Measurements from ENCODE around the gene BPI.
"Not testable (repeated sequence)": the region's sequence is repeated elsewhere in the genome, so short reads cannot be mapped to it uniquely, and the experiment has no call there.

BPI gene

DNA sequence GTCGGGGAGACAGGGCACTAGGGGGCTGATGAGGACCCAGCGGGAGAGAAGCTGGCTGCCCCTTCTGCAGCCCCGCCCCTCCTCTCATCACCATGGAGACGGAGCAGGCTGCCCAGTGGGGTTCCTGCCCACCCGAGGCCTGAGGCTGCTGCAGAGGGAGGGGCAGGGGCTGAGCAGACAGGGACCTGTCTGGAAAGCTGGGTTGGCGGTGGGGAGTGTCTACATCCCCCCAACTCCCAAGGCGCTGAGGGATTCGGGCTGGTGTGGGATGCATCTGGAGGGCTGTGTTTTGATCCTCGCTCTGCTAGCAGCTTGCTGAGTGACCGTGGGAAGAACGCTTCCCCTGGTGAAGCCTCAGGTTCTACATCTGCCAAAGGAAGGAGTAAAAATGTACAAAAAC is 1.2 kb upstream of the BPI start:
- FAIRE-seq (no peak), DNase-seq (ENCODE audit: low spot score) (no peak)

DNA sequence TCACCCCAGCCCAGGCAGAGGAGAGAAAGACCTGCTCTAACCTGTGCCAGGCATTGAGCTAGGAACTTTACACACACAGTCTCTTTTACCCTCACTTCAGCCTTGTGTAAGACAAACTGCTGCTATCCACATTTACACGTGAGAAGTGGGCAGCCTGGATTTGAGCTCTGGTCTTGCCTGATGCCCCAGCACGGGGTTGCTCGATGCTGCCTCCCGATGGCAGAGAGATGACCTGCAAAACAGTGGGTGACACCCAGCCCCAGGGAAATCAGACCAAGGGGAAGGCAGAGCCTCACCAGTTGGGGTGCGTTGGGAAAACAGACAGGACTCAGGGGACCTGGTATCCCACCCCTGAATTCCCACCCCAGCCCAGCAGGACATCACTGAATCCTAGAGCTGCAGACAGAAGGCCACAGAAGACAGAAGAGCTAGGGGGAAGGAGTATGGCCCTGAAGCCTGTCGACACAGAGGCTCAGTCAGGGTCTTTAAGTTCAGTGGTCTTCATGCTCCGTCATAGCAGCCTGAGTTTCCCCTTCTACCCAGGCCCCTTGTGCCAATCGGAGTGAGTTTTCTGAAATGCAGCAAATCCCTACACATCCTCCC is 990 bp downstream of the BPI start:
- no peak for FAIRE-seq
- DNase-seq (ENCODE audit: low spot score), result peak; percentile 64

DNA sequence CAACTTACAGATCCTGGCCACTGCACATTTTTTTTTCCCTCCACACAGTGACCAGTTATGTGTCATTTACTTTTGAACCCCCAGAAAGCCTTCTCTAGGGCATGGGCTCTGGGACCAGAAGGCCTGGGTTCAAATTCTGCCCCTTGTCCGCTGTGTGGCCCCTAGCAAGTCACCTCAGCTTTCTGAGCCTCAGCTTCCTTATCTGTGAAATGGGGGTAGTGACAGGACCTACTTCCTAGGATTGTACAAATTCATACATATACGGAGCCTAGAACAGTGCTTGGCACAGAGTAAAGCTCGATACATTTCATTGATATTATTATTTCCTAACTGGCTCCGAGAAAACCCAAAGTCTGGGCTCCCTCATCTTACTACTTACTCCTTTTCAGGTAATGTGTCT is 1.6 kb downstream of the BPI start:
- no peak for DNase-seq (ENCODE audit: low spot score)
- no peak for FAIRE-seq

DNA sequence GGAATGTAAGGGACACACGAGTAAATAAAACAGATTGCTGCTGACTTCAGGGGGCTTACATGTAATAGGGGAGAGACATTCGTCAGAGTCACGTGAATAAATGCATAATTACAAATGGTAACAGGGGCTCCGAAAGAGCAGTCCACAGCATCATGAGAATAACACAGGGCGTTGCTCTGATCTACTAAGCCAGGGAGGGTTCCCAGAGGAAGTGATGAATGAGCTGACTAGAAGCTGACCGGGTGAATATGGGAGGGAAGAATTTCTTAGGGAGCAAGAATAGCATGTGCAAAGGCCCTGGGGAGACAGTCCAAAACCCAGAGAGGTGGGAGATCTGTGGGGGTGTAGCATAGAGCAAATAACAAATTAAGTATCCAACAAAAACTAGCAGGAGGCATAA is 2.4 kb downstream of the BPI start:
- no peak for FAIRE-seq
- no peak for DNase-seq (ENCODE audit: low spot score)

DNA sequence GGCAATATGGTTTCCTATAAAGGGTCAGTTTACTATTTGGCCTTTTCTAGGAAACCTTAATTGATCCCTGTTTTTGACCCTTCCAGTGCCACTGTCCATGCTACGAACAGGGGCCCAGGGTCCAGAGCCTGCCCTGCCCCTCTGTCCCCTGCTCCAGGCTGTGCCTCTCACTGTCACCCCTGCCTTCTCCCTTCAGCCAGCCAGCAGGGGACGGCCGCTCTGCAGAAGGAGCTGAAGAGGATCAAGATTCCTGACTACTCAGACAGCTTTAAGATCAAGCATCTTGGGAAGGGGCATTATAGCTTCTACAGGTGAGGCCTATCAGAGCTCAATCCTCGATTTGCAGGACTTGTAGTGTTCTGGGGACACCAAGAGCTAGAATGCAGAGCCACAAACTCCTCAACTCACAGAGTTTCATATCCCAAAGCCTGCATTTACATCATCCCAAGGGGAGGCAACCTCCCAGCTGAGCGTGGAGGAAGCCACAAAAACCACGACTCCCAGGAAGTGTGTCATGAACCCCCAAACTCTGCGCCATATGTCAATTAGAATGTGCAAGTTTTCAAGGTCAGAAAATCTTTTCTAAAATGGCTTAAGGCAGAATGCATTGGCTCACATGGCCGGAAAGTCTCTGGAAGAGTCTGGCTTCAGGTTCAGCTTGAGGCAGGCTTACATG is 3.6 kb downstream of the BPI start:
- no peak for FAIRE-seq
- no peak for DNase-seq (ENCODE audit: low spot score)

DNA sequence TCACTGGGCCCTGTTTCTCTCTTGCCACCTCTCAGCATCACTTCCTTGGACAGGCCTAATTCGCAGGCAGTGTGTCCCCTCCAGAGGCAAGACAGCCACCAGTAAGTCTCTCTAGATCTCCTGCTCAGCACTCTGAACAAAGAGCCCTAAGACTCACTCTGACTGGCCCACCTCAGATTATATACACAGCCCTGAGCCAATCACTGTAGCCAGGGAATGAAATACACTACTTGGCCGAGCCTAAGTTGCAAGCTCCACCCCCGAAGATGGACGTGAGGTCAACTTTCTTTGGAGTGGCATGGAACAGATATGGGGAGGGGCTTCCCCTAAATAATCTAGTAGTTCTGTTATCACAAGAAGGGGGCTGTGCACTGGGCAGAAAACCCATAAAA is 4.1 kb downstream of the BPI start:
- FAIRE-seq (no peak), DNase-seq (ENCODE audit: low spot score) (no peak)

DNA sequence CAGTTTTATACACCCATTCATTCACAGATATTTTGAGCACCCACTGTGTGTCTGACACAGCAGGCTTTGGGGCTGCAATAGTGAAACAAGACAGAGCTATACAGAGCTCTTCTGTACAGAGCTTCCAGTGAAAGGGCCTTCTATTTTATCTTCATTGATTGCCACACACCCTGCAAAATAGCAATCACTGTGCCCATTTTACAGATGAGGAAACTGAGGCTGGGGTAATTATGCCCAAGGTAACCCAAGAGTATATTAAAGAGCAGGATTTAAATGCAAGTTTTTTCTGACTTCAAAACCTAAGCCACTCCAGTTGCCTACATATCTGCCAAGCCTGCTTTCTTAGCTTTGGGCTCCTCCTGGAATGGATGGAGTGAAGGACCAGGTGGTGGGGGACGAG is 4.5 kb downstream of the BPI start:
- no peak for FAIRE-seq

DNA sequence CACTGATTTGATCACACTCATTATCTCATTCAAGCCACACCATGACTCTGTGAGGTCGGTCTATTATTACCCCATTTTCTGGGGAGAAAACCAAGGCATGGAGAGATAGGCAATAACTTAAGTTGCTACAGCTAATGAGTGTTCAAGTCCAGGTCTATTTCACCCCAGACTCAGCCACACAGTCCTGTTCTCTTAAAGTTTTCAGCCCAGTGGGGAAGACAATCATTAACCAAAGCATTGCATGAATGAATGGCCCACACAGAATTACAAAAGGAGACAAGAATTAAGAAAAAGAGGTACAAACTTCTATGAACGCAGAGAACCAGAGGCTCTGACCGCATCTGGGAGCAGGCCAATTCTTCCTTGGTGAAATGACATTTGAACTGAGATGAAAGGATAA is 7.1 kb downstream of the BPI start:
- DNase-seq (ENCODE audit: low spot score), result no peak
- no peak for FAIRE-seq

More for the DNA sequence above, 4.5 kb downstream of the BPI start:
- no peak for DNase-seq (ENCODE audit: low spot score)

DNA sequence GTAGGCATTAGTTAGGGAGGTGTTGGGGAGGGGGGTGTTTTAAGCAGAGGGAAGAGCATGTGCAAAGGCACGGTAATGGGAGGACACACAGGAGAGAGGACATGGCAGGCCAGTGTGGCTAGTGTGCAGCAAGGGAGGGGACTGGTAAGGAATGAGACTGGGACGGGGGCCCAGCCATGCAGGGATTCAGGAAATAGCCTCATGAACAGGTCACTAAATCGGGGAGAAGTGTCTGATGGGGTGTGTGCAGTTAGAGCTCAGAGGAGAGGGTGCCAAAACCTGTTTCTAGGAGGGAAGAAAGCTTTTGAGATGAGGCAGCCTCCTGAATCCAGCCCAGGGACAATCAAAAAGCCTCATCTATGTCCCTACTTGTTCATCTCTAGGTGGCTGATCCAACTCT is 7.5 kb downstream of the BPI start:
- DNase-seq (ENCODE audit: low spot score) (no peak), FAIRE-seq (no peak)

DNA sequence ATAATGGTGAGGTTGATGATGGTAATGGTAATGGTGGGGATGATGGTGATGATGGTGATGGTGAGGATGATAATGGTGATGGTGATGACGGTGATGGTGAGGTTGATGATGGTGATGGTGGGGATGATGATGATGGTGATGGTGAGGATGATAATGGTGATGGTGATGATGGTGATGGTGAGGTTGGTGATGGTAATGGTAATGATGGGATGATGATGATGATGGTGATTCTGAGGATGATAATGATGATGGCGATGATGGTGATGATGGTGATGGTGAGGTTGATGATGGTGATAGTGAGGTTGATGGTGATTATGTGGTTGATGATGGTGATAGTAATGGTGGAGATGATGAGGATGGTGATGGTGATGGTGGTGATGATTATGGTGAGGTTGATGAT is 9.7 kb downstream of the BPI start:
- no peak for DNase-seq (ENCODE audit: low spot score)
- no peak for FAIRE-seq

DNA sequence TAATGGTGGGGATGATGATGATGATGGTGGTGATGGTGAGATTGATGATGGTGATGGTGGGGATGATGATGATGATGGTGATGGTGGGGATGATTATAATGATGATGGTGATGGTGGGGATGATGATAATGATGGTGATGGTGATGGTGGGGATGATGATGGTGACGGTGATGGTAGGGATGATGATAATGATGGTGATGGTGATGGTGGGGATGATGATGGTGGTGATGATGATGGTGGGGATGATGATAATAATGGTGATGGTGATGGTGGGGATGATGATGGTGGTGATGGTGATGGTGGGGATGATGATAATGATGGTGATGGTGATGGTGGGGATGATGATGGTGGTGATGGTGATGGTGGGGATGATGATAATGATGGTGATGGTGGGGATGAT is 10.4 kb downstream of the BPI start:
- DNase-seq (ENCODE audit: low spot score), result not testable (repeated sequence)
- peak; percentile 99 for FAIRE-seq

DNA sequence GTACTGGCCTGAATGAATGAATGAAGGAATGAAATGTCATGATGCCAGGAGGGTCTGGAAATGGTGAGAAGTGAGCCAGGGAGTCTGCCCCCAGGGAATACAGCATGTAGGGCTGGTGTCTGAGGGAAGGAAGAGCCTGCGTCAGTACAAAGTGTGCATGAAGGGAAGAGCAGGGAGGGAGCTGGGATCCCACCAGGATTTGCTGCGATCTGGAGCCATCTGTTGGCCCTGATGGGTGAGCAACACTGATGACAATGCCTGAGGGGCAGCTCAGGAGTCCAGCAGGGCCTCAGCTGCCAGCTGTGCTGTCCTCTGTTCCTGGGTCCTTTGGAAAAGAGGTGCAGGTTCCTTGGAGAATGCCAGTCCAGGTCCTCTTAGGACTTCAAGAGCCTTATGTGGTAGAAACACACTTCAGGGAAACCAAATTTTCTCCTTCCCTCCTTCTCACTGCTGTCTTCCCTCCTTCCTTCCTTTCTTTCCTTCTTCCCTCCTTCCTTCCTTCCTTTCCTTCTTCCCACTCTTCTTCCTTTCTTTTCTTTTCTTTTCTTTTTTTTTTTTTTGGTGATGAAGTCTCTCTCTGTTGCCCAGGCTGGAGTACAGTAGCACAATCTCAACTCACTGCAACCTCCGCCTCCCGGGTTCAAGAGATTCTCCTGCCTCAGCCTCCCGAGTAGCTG is 11.5 kb downstream of the BPI start:
- FAIRE-seq, result no peak
- no peak for DNase-seq (ENCODE audit: low spot score)

DNA sequence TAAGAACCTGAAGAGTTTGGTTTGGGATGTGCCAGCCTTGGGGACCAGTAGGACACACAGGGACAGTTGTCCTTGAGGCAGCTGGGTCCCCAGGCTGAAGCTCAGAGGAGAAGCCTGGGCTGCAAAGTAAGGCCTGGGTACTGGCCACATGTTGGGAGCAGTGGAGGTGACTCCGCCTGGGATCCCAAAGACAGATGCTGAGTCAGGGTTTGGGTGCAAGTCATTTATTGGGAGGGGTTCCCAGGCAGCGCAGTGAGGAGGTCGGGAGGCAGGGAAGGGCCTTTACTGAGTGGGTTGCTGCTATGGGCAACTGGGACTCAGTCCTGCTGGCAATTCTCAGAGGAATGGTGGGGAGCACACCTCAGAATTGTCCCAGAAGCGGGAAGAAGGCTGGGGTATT is 12.4 kb downstream of the BPI start:
- no peak for FAIRE-seq

DNA sequence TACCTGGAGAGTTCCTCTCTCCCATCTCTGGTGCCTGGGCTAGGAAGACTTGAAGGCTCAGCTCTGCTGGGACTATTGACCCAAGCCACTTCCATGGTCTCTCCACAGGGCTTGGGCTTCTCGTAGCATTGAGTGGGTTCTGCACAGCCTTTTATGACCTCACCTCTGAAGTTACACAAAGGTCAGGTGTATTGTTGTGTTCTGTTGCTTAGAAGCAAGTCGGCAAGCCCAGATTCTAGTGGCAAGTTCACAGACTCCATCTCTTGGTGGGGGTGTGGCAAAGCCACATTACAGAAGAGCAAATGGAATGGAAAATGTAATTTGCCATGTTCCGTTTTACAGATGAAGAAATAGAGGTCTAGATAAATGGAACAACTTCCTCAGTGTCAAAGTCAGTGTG is 13.5 kb downstream of the BPI start:
- no peak for FAIRE-seq

More for the DNA sequence above, 12.4 kb downstream of the BPI start:
- no peak for DNase-seq (ENCODE audit: low spot score)

DNA sequence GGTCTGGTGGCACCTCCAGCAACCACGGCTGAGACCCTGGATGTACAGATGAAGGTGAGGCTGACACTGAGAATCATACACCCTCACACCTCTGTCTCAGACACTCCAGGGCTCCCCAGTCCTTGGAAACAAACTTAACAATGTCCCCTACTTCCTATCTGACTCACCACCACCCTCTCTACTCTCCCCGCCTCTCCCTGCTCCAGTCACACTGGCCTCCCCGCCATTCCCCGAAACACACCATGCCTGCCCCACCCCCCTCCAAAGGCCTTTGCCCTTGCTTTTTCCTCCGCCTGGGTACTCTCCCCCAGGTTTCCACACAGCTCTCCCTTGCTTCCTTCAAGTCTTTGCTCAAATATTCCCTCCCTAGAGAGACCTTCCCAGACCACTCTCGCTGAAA is 16.3 kb downstream of the BPI start:
- DNase-seq (ENCODE audit: low spot score), result no peak
- no peak for FAIRE-seq

More for the DNA sequence above, 13.5 kb downstream of the BPI start:
- DNase-seq (ENCODE audit: low spot score), result no peak

DNA sequence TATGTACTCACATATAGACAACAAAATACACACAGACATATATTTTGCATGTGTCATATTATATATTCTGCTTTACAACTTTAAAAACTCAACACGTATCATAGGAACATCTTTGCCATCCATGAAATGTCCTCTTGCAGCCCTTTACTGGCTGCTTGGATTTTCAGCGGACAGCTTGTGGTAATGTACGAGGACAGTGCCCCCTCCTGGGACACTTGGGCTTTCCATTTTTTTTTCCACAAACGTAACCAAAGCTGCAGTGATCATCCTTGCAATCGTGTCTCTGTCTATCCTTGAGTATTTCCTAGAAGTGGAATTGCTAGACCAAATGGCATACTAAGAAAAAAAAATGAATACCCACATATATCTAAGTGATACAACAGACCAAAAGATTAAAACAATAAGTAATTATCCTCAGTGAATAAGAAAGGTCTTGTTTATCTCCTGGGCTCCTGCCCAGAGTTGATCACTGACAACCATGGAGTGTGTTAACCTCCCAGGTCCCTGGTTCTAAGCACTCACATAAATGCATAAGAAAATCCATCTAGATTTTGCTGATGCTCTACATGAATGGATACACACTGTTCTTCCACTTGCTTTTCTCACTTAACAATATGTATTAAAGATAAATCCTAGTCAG is 18.1 kb downstream of the BPI start:
- FAIRE-seq, result no peak

DNA sequence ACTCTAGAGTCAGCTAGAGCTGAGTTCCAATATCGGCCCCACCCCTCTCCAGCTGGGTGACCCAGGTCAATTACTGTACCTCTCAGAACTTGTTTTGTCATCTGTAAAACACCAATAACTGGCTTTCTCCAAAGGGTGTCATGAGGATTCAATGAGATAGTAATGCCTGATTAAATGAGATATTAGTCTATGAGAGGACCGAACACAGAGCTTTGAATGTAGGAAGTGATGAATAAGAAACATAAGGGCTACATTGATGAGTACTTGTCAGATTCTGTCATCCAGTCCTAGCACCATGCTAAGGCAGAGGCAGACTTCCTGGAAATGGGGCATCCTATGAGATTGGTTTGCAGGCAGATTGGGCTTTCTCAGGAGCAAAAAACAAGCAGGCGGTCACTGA is 20.2 kb downstream of the BPI start:
- FAIRE-seq (no peak), DNase-seq (ENCODE audit: low spot score) (no peak)

More for the DNA sequence above, 18.1 kb downstream of the BPI start:
- peak; percentile 69 for DNase-seq (ENCODE audit: low spot score)

DNA sequence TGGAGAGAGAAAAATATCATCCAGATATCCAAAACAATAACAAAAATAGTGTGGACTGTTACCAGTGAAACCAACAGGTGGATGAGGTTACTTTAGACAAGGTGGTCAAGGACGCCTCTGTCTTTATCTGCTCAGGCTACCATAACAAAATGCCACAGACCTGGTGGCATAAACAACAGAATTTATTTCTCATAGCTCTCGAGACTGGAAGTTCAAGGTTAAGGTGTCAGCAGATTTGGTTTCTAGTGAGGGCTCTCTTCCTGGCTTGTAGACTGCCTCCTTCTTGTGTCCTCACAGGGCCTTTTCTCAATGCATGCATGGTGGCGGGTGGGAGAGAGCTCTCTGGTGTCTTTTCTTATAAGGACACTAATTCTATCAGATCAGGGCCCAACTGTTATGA is 21.2 kb downstream of the BPI start:
- FAIRE-seq (no peak), DNase-seq (ENCODE audit: low spot score) (no peak)

DNA sequence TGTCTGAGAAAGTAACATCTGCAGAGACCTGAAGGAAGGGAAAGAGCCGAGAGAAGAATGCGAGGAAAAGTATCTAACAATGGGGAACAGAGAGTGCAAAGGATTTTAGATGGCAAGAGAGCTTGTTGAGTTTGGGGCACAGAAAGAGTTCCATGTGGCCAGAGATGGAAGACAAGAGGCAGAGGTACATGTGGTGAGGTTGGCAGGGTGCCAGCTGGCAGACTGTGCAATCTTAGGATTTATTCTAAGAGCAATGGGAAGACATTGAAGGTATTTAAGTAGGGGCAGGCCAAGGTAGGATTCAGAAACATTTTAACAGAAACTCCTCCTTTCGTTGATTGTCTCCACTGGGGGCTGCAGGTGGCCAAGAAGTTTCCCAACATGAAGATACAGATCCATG is 21.9 kb downstream of the BPI start:
- FAIRE-seq (no peak), DNase-seq (ENCODE audit: low spot score) (no peak)

DNA sequence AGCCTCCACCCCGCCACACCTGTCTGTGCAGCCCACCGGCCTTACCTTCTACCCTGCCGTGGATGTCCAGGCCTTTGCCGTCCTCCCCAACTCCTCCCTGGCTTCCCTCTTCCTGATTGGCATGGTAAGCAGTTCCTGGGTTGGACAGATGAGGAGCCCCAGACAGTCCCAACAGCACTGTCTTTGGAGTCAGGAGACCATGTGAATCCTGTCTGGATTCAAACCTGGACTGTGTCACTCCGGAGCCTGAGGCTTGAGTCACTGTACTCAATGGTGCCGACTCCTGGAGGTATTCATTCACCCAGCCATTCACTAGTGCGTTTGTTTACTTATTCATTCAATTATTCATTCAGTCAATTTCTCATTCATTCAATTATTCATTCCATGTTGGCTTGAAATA is 22.4 kb downstream of the BPI start:
- DNase-seq (ENCODE audit: low spot score) (no peak), FAIRE-seq (no peak)

DNA sequence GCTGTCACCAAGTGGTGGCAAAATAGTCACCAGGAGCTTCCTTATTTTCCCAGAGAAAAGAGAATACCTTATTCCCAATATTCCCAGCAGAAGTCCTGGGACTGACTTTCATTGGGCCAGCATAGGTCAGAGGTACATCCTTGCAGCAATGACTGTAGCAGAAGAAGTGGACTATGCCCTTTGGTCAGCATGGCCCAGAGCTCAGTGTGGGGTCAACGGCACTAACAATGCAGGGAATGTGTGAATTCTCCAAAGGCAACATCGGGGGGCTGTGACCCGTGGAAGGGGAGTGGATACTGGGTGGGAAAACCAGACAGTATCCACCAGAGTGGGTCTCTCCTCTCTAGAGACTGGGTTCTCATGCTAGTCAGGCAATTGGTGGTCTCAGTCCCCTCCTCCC is 26.7 kb downstream of the BPI start:
- FAIRE-seq (no peak), DNase-seq (ENCODE audit: low spot score) (no peak)

DNA sequence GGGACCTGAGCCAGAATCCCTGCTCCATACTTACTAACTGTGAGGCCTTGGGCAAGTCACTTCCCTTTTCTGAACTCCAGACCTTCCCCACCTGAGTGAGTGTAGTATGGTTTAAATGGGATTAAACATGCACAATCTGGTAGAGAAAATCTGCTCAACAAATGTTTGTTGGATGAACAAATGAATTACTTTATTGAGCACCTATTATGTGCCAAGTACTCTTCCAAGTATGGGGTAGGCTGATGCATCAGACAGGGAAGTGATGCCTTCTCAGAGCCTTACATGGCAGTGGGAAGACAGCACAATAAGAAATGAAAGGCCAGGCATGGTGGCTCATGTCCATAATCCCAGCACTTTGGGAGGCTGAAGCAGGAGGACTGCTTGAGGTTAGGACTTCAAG is 27.3 kb downstream of the BPI start:
- FAIRE-seq, result no peak
- DNase-seq (ENCODE audit: low spot score), result no peak

DNA sequence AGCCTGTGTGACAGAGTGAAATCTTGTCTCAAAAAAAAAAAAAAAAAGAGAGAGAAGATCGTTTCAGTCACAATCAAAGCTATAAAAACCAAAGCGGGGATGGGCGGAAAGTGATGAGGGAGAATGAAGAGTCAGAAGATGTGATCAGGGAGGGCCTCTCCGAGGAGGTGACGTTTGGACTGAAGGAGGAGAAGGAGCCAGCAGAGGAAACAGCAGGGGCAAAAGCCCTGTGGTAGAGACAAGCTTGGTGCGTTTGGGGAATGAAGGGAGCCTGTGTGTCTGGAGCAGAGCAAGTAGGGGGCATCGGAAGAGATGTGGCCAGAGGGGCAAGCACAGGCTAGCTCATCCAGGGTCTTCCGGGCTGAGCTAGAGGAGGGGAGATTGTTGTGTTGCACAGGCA is 27.9 kb downstream of the BPI start:
- no peak for DNase-seq (ENCODE audit: low spot score)
- no peak for FAIRE-seq

All from urothelium cell line (cell line).